ENCODE data around the gene NDC1.

GRCh38 chr1:53729456-53730223, 108.5 kb downstream of the NDC1 start:
- TF ChIP-seq, protein P1, sequence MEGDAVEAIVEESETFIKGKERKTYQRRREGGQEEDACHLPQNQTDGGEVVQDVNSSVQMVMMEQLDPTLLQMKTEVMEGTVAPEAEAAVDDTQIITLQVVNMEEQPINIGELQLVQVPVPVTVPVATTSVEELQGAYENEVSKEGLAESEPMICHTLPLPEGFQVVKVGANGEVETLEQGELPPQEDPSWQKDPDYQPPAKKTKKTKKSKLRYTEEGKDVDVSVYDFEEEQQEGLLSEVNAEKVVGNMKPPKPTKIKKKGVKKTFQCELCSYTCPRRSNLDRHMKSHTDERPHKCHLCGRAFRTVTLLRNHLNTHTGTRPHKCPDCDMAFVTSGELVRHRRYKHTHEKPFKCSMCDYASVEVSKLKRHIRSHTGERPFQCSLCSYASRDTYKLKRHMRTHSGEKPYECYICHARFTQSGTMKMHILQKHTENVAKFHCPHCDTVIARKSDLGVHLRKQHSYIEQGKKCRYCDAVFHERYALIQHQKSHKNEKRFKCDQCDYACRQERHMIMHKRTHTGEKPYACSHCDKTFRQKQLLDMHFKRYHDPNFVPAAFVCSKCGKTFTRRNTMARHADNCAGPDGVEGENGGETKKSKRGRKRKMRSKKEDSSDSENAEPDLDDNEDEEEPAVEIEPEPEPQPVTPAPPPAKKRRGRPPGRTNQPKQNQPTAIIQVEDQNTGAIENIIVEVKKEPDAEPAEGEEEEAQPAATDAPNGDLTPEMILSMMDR (conservative IDR thresholded peaks at IDR 0.05 in 1 of 2, IDR thresholded peaks at IDR 0.05 in 1 of 2; ENCODE audit: extremely low read depth in 1 of 2, insufficient read depth in 1 of 2, low read depth in 1 of 2, low read length in 2 of 2), result no peak
- no peak for TF ChIP-seq EZH2 (IDR thresholded peaks at IDR 0.05; ENCODE audit: borderline replicate concordance, low read length)

Measured in mammary epithelial cell (primary cell).